Measurements from ENCODE around the gene EIF2S2.
A peak's percentile ranks its signal among the peaks of the same experiment; 100 is the strongest.
"Not testable (repeated sequence)": the region's sequence is repeated elsewhere in the genome, so short reads cannot be mapped to it uniquely, and the experiment has no call there.

EIF2S2 gene, protein sequence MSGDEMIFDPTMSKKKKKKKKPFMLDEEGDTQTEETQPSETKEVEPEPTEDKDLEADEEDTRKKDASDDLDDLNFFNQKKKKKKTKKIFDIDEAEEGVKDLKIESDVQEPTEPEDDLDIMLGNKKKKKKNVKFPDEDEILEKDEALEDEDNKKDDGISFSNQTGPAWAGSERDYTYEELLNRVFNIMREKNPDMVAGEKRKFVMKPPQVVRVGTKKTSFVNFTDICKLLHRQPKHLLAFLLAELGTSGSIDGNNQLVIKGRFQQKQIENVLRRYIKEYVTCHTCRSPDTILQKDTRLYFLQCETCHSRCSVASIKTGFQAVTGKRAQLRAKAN

DNA sequence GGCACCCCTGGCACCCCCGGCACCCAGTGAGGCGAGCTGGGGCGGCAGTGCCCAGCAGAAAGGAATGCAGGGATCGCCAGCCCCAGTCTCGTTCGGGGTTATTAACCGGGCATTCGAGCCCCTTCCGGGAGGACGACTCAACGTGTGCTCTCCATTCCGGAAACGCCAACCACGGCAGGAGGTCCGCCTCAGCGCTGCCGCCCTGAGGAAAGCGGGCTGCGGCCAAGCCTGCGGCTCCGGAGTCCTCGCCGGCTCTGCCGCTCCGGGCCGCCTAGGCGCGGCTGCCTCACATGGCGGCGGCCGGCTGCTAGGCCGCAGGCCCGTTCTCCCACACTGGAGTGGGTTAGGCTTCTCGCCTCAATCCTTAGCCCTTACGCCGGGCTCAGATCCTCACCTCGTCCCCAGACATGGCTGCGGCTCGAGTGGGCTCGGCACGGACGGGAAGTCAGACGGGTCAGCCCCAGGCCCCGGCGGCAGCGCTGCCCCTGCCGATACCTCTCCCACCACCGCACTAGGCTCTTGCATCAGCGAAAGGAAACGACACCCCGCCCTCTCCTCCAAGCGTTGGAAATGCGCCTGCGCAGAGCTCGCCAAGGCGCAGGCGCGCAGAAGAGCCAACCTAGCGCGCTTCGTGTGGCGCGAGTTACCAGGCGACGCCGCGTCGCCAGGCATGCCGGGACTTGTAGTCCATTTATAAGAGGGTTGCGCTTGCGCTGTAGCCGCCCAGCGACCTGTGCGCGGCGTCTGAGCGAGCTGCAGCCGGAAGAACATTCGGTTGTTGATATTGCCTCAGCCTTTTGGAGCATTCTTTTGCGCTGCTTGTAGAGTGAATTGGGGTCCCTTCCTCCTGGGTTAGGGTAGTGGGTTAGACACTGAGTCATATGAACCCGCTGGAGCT lies at the start of gene EIF2S2:
TSS of gene EIF2S2 (minus strand) at position 542 of the 898 bp plus-strand sequence. CDS start at position 409, 133 bp downstream.
- DNase-seq = peak; percentile 82 to 97 (median 94)

DNA sequence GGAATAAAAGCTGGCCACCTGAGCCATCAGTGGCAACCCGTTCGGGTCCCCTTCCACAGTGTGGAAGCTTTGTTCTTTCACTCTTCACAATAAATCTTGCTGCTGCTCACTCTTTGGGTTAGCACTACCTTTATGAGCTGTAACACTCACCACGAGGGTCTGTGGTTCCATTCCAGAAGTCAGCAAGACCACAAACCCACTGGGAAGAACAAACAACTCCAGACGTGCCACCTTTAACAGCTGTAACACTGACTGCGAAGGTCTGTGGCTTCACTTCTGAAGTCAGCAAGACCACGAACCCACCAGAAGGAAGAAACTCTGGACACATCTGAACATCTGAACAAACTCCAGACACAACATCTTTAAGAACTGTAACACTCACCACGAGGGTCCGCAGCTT lies 45.7 kb upstream of the EIF2S2 start:
- DNase-seq = not testable (repeated sequence)

DNA sequence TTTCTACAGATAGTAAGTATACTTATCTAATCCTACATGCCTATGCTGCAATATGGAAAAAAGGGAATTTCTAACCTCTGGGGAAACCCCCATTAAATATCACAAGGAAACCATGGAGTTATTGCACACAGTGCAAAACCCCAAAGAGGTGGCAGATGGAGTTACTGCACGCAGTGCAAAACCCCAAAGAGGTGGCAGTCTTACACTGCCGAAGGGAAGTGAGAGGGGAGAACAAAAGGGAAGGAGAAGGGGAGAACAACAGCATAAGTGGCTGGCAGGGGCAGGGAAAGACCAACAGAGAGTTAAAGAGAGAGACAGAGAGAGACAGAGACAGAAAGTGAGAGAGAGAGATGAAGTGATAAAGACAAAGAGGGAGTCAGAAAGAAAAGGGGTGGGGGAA lies 43.8 kb upstream of the EIF2S2 start:
- no peak for DNase-seq

DNA sequence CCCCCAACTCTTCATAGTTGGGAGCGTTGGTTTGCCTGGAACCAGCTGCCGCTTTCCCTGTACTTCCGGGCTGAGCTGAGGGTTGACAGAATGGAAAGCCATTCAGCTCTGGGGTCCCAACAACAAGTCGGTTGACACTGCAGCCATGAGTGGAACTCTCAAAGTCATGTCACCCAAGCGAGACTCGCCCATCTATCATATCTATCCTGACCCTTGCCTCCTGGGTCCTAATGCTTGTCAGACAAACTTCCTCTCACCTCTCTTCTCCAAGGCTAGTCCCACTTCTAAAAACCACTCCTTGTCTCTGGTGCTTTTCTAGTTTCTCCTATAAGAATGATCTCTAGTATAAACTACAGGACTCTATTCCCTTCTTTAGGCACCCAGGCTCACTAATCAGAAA lies 41.1 kb upstream of the EIF2S2 start:
- DNase-seq = not testable (repeated sequence)

DNA sequence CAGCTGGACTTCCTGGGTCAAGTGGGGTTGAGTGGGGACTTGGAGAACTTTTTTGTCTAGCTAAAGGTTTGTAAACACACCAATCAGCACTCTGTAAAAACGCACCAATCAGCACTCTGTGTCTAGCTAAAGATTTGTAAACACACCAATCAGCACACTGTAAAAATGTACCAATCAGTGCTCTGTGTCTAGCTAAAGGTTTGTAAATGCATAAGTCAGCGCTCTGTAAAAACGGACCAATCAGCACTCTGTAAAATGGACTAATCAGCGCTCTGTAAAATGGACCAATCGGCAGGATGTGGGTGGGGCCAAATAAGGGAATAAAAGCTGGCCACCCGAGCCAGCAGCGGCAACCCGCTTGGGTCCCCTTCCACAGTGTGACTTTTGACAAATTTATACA lies 40.0 kb upstream of the EIF2S2 start:
- DNase-seq = not testable (repeated sequence)

DNA sequence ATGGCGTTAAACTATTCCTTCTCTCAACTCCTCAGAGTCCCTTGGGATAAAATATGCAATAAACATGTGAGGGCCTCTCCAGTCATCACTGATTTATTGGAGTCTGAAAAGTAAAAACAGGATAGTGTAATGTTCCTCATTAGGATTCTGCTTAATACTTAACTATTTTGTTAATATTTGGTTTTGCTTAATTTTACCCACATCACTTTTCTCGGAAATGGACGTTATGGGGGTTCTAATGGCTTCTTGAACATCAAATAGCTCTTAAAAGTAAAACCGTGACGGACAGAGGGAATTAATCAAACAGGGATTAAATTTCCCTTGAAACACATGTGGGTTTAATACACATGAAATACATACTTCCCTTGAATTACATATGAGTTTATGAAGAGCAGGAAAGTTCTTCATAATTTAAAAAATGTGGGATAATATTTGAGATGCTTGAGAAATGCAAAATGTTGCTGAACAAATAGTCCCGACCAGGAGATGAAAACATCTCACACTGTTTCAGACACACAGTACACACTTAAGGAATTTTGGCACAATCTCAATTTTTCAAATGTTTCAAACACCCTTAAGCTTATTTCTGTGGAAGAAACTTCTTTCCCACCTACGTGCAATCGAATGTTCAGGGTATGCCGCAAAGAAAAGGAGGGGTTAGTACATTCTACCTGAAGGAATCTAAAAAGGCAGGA lies 38.4 kb upstream of the EIF2S2 start:
- DNase-seq = no peak

DNA sequence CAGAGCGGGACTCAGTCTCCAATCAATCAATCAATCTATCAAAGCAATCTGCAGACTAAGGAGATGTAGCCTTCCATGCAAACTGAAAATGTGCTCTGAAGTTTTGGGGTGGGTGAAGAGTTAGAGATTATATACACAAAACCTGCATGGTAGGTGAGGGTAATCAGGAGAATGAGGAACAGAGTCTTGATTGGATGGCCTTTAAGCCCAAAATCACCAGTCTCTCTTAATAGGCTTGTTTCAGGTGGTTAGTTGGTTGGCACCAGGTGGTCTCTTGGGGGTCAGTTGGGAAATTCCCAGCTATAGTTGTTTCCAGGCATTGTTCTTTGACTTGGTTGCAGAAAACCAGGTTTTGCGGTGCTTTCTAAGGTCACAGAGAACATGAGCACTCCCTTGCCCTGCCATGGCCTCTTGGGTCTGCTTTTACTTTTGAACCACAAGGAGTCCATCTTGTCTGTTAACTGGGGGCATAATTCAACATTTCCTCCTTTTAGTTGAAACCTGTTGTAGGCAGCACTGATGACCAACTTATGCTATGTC lies 33.3 kb upstream of the EIF2S2 start:
- DNase-seq = no peak

DNA sequence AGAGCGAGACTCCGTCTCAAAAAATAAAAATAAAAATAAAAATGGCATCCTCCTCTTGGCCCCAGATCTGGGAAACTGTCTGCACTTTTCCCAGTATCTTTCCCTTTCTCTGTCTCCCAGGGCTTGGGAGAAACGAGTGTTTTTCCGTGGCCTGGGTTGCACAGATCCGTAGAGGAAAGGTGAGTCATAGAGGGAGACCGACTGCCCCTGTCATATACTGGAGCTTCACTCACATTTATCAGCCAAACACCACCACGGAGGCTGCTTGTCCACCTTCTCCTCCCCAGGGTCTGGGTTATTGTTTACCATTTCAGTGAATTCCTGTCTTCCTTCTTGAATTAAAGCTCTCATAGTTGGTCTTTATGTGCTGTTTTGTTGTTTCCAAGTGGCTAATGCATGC lies 31.9 kb upstream of the EIF2S2 start:
- DNase-seq = no peak

DNA sequence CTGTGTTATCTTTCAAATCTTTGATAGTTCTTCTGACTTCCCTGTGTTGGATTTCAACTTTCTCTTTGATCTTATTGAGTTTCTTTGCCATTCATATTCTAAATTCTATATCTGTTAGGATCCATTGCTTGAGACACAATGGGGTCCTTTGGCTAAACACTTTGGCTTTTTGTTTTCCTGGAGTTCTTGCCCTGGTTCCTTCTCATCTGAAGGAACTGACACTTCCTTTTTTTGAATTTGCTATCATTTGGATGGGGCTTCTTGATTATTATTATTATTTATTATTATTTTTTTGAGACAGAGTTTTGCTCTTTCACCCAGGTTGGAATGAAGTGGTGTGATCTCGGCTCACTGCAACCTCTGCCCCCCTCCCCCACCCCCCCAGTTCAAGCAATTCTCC lies 30.1 kb upstream of the EIF2S2 start:
- no peak for DNase-seq

DNA sequence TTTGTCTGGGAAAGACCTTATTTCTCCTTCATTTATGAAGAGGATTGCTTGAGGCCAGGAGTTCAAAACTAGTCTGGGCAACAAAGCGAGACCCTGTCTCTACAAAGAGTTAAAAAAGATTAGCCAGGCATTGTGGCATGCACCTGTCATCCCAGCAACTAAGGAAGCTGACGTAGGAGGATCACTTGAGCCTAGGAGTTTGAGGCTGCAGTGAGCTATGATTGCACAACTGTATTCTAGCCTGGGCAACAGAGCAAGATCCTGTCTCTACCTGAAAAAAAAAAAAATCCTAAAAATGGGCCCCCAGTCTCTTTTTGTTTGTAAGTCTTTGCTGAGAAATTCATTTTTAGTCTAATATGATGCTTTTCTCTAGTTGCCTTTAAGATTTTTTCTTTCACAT lies 29.2 kb upstream of the EIF2S2 start:
- DNase-seq = no peak

DNA sequence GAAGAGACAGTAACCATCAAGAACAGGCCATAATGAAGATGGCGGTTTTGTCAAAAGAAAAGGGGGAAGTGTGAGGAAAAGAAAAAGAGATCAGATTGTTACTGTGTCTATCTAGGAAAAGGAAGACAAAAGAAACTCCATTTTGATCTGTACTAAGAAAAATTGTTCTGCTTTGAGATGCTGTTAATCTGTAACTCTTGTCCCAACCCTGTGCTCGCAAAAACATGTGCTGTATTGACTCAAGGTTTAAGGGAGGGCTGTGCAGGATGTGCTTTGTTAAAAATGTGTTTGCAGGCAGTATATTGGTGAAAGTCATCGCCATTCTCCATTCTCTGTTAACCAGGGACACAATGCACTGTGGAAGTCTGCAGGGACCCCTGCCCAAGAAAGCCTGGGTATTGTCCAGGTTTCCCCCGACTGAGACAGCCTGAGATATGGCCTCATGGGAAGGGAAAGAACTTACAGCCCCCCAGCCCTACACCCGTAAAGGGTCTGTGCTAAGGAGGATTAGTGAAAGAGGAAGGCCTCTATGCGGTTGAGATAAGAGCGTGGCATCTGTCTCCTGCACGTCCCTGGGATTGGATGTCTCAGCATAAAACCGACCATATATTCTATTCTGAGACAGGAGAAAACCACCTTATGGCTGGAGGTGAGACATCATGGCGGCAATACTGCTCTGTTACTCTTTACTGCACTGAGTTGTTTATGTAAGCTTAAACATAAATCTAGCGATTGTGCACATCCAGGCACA lies 23.7 kb upstream of the EIF2S2 start:
- not testable (repeated sequence) for DNase-seq

DNA sequence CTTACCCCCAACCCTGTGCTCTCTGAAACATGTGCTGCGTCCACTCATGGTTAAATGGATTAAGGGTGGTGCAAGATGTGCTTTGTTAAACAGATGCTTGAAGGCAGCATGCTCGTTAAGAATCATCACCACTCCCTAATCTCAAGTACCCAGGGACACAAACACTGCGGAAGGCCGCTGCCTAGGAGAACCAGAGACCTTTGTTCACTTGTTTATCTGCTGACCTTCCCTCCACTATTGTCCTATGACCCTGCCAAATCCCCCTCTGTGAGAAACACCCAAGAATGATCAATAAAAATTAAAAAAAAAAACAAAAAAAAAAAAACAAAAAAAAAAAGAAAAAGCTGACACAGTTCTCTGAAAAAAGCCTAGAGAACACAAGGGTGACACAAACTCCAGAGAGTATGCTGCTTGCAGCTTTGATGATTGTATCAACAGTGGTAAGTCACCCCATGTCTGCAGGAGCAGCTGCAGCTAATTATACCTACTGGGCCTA lies 21.4 kb upstream of the EIF2S2 start:
- DNase-seq = not testable (repeated sequence)

DNA sequence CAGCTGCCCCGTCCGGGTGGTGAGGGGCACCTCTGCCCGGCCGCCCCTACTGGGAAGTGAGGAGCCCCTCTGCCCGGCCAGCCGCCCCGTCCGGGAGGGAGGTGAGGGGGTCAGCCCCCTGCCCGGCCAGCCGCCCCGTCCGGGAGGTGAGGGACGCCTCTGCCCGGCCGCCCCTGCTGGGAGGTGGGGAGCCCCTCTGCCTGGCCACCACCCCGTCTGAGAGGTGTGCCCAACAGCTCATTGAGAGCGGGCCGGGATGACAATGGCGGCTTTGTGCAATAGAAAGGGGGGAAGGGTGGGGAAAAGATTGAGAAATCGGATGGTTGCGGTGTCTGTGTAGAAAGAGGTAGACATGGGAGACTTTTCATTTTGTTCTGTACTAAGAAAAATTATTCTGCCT lies 20.9 kb upstream of the EIF2S2 start:
- DNase-seq = not testable (repeated sequence)

DNA sequence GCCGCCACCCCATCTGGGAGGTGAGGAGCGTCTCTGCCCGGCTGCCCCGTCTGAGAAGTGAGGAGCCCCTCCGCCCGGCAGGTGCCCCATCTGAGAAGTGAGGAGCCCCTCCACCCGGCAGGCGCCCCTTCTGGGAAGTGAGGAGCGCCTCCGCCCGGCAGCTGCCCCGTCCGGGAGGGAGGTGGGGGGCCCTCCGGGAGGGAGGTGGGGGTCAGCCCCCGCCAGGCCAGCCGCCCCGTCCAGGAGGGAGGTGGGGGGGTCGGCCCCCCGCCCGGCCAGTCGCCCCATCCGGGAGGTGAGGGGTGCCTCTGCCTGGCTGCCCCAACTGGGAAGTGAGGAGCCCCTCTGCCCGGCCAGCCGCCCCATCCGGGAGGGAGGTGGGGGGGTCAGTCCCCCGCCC lies 20.4 kb upstream of the EIF2S2 start:
- DNase-seq = not testable (repeated sequence)

DNA sequence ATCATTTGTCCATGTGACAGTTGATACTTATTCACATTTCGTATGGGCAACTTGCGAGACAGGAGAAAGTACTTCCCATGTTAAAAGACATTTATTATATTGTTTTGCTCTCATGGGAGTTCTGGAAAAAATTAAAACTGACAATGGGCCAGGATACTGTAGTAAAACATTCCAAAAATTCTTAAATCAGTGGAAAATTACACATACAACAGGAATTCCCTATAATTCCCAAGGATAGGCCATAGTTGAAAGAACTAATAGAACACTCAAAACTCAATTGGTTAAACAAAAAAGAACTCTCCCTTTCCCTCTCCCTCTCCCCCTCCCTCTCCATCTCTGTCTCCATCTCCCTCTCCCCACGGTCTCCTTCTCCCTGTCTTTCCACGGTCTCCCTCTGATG lies 19.4 kb upstream of the EIF2S2 start:
- no peak for DNase-seq

DNA sequence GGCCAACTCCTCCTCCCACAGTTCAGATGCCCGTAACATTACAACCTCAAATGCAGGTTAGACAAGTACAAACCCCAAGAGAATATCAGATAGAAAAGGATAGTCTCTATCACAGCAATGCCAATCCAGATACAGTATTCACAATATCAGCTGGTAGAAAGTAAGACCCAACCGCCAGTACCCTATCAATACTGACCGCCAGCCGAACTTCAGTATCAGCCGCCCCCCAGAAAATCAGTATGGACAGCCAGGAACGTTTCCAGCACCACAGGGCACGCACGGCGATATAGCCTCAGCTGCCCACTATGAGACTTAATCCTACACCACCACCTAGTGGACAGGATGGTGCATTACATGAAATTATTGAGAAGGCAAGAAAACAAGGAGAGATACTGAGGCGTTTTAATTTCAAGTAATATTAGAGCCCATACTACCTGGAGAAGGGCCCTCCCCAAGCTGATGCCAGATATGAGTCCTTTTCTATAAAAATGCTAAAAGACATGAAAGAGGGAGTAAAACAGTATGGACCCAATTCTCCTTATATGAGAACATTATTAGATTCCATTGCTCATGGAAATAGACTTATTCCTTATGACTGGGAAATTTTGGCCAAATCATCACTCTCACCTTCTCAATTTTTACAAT lies 17.6 kb upstream of the EIF2S2 start:
- peak in 10 of 14 donors; percentile 5 to 58 (median 30) for DNase-seq

DNA sequence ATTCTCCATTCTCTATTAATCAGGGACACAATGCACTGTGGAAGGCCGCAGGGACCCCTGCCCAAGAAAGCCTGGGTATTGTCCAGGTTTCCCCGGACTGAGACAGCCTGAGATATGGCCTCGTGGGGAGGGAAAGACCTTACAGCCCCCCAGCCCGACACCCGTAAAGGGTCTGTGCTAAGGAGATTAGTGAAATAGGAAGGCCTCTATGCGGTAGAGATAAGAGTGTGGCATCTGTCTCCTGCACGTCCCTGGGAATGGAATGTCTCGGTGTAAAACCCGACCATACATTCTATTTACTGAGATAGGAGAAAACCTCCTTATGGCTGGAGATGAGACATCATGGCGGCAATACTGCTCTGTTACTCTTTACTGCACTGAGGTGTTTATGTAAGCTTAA lies 15.7 kb upstream of the EIF2S2 start:
- no peak for DNase-seq

DNA sequence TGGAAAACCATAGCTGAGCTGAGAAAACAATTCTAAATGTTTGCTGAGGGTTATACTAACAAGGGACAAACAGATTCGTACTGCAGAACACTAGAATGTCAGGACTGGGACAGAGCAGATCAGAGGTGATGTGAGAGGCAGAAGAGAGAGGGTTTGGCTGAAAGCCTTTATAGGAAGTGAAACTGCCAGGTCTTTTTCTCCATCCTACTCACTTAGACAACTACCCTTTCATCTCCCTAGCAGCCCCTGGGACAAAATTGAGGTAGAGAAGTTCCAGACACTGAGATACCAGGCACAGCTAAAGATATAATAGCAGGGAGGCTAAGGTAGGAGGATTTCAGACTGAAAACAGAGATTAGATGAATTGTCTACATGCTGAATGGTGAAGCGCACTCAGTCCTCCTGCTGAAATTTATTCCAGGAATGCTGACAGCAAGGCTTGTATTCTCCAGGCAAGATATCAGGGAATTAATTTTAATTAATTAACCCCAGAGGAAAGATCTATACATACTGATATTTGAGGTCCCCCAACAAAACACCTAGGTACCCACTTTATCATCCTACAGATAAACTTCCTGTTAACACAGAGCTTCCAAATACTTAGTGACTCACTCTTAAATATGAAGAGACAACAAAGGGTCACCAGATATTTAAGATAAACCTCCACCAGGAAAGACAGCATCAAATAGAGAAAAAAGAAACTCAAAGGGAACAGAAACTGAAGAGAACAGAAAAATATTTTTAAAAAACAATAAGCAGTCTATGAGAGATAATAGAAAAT lies 12.6 kb upstream of the EIF2S2 start:
- no peak for DNase-seq

DNA sequence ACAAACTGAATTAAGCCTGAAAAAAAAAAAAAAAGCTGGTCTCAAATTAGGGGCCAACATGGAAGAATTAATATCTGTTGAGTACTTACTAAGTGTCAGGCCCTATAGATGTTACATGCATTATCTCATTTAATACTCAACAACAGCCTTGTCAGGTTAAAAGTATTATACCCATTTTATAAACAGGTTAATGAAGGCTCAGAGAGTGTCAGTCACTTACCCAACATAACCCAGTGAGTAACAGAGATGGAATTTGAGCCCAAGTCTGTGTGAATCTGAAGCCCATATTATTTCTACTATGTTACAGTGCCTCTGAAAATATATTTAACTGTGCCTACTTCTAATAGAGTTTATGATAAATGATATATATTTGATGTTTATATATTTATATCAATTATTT lies 11.3 kb upstream of the EIF2S2 start:
- no peak for DNase-seq

DNA sequence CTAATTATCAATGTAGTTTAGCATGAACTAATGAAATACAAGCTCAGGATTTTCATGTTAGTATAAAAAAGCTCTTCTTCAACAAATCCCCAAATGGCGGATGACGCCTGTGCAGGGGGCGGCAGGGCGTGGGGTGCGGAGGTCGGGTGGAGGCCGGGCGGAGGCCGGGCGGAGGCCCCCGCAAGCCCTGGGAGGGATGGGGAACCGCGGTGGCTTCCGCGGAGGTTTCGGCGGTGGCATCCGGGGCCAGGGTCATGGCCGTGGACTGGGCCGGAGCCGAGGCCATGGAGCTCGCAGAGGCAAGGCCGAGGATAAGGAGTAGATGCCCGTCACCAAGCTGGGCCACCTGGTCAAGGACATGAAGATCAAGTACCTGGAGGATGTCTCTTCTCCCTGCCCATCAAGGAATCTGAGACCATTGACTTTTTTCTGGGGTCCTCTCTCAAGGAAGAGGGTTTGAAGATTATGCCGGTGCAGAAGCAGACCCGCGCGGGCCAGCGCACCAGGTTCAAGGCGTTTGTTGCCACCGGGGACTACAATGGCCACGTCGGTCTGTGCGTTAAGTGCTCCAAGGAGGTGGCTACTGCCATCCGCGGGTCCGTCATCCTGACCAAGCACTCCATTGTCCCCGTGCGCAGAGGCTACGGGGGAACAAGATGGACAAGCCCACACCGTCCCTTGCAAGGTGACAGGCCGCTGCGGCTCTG lies 10.4 kb upstream of the EIF2S2 start:
- DNase-seq = no peak
